CD4-positive, alpha-beta T cell treated with Interleukin-6 for 4 hours (primary cell): ENCODE results near the gene CACNA2D3.

Experiments
- DNase-seq: peaks from one replicate; pipeline ENCODE4 v3.0.0-alpha.2; 2020; ENCODE audit warnings: mixed read lengths

The CACNA2D3 gene

GRCh38 chr3:54345847-54346375 is 223.6 kb downstream of the CACNA2D3 start:
- DNase-seq, result no peak

GRCh38 chr3:54347060-54347459 is 224.7 kb downstream of the CACNA2D3 start:
- DNase-seq, result no peak

DNA sequence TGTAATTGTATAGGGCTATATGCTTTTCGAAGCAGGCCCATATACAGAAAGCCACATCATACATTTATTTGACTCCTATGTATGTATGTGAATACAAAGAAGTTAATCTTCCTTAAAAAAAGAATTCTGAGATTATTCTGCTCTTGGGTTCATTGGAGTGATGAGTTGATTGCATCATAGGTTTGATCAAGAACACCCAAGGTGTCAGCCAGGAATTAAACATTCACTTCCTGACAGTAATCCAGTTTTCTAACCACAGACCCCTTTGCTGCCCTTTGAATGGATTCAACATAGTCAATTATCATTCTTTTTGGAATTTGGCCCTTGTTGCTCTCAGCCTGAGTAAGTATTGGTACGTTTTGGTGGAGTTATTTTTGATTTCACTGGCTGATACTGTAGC is 225.6 kb downstream of the CACNA2D3 start:
- no peak for DNase-seq

GRCh38 chr3:54349231-54349652 is 226.9 kb downstream of the CACNA2D3 start:
- DNase-seq, result no peak

GRCh38 chr3:54349691-54350090 is 227.3 kb downstream of the CACNA2D3 start:
- no peak for DNase-seq

DNA sequence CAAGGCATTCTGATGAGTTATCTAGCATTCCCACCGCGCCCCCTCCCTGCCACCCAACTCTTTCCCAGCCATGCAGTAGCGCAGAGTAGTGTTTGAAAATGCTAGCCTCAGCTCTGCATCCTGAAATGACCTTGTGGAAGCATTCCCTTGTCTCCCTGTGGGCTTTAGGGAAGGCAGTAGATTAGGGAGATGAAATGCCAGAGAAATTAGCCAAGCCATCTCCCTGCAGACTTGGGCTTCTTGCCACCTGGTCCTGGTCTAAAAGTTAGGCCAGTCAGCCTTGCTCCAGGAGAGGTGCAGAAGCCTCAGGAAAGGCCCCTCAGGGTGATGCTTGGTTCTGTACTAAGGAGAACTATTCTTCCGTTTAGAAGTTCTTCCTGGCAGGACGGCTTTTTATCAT is 231.2 kb downstream of the CACNA2D3 start:
- DNase-seq, result no peak

- no peak for DNase-seq
Measured at GRCh38 chr3:54353946-54354345, 231.6 kb downstream of the CACNA2D3 start.

- no peak for DNase-seq
Measured at GRCh38 chr3:54355800-54356199, 233.4 kb downstream of the CACNA2D3 start.

DNA sequence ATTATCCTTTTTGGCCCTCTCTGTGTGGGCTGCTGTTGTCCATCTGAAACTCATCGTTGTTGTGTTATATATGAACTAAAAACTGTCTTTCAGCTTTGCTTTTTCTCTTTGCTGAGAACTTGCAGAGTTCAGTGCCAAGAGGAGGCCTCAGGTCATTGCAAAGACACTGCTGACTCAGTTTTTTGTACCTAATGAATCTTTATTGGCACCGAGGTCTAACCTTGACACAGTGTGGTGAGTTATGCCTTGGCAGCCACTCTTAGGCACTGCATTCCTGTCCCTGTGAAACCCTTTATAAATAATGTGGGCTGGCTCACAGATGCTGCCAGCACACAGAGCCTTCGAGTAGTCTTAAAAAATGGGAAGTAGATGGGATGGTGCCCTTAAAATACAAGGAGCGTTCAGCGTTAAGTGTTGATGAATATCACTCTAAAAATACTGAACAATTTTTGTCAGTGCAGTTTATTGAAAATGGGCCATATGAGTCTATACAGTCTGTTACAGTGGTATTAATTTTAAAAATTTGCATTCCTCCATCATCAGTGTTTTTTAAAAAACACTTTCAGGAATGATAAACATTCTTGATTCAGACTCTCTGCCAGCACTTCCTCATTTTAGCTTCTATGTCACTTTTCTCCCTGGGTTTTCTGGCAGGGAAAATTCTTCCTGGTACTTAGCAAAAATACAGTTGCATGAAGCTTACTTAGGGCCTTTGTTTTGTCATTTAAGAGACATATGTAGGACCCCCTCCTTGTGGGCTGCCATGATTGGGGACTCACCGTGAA is 234.1 kb downstream of the CACNA2D3 start:
- no peak for DNase-seq

DNA sequence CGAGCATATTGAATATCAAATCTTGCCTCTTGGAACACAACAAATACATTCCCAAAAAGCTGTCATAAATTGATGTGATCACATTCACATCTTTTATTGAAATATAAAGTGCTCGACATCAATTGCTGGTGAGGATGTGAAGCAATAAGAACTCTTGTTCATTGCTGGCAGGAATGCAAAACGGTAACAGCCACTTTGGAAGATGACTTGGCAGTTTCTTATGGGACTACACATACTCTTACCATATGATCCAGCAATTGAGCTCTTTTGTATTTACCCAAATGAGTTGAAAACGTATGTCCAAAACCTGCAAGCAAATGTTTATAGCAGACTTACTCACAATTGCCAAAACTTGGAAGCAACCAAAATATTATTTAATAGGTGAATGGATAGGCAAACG is 234.9 kb downstream of the CACNA2D3 start:
- no peak for DNase-seq

DNA sequence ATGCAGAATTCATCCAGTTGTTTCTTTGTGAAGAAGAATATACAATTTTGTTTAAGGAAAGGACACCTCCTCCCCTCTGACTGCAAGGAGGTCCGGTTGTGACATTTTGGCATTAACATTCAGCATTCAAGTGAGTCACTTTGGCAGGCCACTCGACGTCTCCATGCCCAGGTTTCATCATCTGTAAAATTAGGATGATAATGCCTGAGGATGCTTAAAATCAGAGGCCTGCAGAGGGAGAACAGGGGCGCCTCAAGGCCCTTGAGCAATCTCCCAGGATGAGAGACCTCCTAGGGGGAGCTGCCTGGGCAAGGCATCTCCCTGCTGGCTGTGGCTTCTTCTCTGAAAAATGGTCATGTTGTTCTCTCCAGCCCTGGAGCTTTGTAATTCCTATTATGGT is 236.0 kb downstream of the CACNA2D3 start:
- DNase-seq, result no peak

DNA sequence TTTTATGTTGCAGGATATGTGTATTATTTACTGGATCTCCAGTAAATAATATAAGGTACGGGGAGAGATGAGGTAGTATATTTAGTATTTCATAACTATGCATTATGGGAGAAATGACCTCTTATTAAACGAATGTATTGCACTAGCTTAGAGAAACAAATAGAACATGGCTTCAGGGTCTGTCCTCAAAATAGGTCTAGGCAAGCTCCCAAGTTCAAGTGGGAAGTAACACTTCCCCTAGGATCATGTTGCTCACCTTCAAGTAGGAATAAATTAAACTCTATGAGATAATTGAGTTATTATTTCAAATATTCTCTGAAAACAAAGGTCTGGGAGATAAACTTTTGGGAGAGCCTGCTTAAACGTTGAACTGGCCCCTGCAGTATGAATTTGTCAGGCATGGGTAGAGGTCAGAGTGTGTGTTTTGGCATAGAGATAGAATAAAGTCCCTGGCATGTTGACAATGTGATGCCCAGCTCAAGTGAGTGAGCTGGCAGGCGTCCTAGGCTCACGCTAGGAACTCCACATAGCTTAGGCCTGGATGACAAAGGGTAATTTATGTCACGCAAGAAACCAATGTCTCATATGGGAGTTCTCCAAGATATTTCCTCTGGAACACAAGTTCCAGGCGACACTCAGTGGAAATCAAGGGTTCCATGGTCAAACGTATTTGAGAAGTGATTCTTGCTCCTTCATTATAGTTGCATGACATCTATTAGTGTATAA is 236.8 kb downstream of the CACNA2D3 start:
- no peak for DNase-seq

GRCh38 chr3:54360320-54360719 is 238.0 kb downstream of the CACNA2D3 start:
- no peak for DNase-seq

DNA sequence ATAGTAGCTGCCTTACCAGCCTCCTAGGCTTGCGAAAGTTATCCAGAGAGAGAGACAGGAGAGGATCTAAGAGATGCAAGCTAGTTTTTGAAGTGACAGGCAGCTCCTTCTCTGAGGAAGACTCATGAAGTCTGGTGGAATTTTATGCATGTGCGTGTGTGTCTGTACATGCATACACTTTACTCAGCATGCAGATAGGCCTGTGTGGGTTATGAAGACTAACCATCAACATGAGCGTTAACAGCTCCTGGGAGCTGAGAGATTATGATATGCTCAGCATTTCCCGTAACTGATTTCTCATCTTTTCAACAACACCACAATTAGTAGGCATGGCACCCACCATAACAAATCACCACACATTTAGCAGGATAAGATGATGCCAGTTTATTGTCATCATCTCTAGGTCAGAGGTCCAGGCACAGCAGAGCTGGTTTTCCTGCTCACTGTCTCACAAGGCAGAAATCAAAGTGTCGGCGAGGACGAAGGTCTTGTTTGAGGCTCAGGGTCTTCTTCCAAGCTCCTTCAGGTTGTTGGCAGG is 239.5 kb downstream of the CACNA2D3 start:
- DNase-seq, result no peak

- DNase-seq, result no peak
Measured at GRCh38 chr3:54366007-54366750, 243.8 kb downstream of the CACNA2D3 start.

GRCh38 chr3:54366839-54367238 is 244.5 kb downstream of the CACNA2D3 start:
- DNase-seq, result no peak

DNA sequence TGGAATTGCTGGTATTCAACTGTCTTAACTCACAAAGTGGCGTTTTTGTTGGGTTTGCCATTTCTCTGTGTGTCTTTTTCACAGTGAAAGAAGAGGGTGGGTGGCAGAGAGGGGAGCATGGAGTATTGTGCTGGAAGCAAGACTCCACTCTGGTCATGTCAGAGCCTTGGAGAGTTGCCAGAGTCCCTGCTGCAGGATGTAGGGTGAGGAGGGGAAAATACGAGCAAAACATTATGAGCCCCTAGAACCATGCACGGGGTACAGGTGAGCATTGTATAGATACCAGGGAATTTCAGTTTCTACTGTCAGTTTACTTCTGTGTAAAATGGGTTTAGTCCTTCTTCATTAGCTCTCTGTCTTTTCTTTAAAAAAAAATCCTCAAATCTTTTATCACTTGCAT is 249.9 kb downstream of the CACNA2D3 start:
- DNase-seq, result no peak

DNA sequence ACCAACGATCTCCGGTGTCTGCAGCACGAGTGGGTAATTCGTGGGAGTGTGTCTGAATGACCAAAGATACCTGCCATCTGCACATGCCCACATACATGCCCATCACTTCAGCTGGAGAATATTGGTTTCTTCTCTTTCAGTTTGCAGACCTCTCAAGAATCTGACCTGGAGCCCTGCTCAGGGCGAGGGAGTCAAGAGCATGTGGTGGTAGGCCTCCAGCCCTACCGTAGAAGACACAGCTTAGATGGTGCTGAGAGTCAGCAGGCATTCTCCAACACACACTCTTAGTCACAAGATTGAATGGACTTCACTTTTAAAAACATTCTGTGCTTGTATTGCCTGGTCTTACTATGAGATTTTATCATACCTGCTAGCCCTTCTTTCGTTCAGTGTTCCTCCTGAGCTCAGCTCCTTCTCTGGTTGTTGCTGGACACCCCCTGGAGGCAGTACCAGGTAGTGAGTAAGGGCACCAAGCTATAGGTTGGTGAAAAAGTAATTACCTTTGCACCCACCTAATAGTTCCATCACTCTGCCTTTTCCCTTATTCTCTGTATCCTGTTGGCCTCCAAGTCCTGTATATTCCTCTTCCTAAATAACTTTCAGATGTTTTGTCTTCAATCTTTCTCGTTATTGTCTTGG is 252.0 kb downstream of the CACNA2D3 start:
- no peak for DNase-seq

- no peak for DNase-seq
Measured at GRCh38 chr3:54376142-54376807, 253.9 kb downstream of the CACNA2D3 start.

- no peak for DNase-seq
Measured at GRCh38 chr3:54376939-54377578, 254.7 kb downstream of the CACNA2D3 start.

DNA sequence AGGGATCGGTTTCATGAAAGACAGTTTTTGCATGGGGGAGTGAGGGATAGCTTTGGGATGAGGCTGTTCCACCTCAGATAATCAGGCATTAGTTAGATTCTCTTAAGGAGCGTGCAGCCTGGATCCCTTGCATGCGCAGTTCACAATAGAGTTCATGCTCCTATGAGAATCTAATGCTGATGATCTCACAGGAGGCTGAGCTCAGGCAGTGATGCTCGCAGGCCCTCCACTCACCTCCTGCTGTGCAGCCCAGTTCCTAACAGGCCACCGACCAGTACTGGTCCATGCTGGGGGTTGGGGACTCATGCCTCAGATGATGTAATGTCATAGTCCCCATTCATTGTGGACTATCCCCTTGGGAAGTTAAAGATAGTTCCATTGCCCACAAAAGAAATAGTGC is 255.8 kb downstream of the CACNA2D3 start:
- DNase-seq, result no peak

DNA sequence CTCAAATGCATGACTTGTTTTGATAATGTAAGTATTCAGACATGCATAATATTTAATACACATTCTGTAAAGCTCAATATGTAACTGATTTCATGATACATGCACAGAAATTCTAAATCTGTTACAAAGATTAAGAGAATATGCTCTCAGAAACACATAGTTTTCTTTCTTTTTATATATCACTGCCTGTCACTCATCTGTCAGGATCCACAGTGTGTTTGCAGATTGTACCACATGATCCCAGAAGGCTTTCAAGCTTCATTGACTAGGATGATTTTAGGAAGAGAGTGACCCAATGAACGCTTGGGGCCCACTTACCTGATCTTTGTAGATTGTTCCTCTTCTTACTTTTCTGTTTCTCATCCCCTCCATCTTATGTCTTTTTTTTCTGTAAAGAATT is 261.9 kb downstream of the CACNA2D3 start:
- no peak for DNase-seq
